ENCODE measurements around the gene GUCD1. TPM values are rescaled to one million over a fixed set of nuclear protein-coding genes. Genes with fewer than 3 reads are reported as not detected.

GUCD1 gene
- polyA plus RNA-seq, 5 donors = 78.9 to 91.9 (median 87.9) TPM

Other genes with a start within 250 kb of the GUCD1 start
- gene ADORA2A, start 127.5 kb downstream of the GUCD1 start, polyA plus RNA-seq (ENCODE audit: insufficient read depth in 1 of 5, insufficient read length in 5 of 5, low replicate concordance in 1 of 5) = 10 to 100 TPM; 17.6 to 33.5 (median 29.9) TPM
- 1 to 10 TPM in 4 of 5 donors, under 1 TPM in 1; 0.90 to 2.0 (median 1.6) TPM for gene UPB1, start 59.8 kb downstream of the GUCD1 start, polyA plus RNA-seq (ENCODE audit: insufficient read depth in 1 of 5, insufficient read length in 5 of 5, low replicate concordance in 1 of 5)
- 100 to 1,000 TPM; 153 to 199 (median 172) TPM for gene SNRPD3, start 861 bp upstream of the GUCD1 start, polyA plus RNA-seq (ENCODE audit: insufficient read depth in 1 of 5, insufficient read length in 5 of 5, low replicate concordance in 1 of 5)
- 10 to 100 TPM; 23.1 to 44.0 (median 34.5) TPM for gene LRRC75B, start 37.9 kb upstream of the GUCD1 start, polyA plus RNA-seq (ENCODE audit: insufficient read depth in 1 of 5, insufficient read length in 5 of 5, low replicate concordance in 1 of 5)
- gene GGT1, start 48.1 kb upstream of the GUCD1 start, polyA plus RNA-seq (ENCODE audit: insufficient read depth in 1 of 5, insufficient read length in 5 of 5, low replicate concordance in 1 of 5) = 10 to 100 TPM in 4 of 5 donors, 1 to 10 TPM in 1; 6.1 to 20.0 (median 13.0) TPM
- under 1 TPM in 1 of 5 donors, not detected in 4; 0.04 TPM for gene PIWIL3, start 219.6 kb upstream of the GUCD1 start, polyA plus RNA-seq (ENCODE audit: insufficient read depth in 1 of 5, insufficient read length in 5 of 5, low replicate concordance in 1 of 5)